GM12865 (cell line): ENCODE results near the gene DMAC2.
"Not testable (repeated sequence)": the region's sequence is repeated elsewhere in the genome, so short reads cannot be mapped to it uniquely, and the experiment has no call there.

ENCODE experiments used
- DNase-seq: peaks from one replicate; pipeline ENCODE4 v3.0.0; 2010; ENCODE audit warnings: low read depth
- H3K4me3 ChIP-seq: 2 replicates; pipeline ENCODE4 v1.5.1; 2011; ENCODE audit warnings: mild to moderate bottlenecking, low read depth, low read length, control low read depth
- TF ChIP-seq, protein P1 (sequence below): IDR thresholded peaks from 2 replicates; pipeline ENCODE4 v1.5.1; 2011; ENCODE audit warnings: low read length, control low read depth, low read depth, inconsistent platforms; ENCODE audit not compliant: insufficient read depth; ENCODE audit errors: missing control alignments

The DMAC2 gene

GRCh38 chr19:41411100-41411967 lies 28.4 kb downstream of the DMAC2 start:
- TF ChIP-seq, protein P1, sequence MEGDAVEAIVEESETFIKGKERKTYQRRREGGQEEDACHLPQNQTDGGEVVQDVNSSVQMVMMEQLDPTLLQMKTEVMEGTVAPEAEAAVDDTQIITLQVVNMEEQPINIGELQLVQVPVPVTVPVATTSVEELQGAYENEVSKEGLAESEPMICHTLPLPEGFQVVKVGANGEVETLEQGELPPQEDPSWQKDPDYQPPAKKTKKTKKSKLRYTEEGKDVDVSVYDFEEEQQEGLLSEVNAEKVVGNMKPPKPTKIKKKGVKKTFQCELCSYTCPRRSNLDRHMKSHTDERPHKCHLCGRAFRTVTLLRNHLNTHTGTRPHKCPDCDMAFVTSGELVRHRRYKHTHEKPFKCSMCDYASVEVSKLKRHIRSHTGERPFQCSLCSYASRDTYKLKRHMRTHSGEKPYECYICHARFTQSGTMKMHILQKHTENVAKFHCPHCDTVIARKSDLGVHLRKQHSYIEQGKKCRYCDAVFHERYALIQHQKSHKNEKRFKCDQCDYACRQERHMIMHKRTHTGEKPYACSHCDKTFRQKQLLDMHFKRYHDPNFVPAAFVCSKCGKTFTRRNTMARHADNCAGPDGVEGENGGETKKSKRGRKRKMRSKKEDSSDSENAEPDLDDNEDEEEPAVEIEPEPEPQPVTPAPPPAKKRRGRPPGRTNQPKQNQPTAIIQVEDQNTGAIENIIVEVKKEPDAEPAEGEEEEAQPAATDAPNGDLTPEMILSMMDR: no peak
- DNase-seq: no peak
- H3K4me3 ChIP-seq: no peak overlapping the region

DNA sequence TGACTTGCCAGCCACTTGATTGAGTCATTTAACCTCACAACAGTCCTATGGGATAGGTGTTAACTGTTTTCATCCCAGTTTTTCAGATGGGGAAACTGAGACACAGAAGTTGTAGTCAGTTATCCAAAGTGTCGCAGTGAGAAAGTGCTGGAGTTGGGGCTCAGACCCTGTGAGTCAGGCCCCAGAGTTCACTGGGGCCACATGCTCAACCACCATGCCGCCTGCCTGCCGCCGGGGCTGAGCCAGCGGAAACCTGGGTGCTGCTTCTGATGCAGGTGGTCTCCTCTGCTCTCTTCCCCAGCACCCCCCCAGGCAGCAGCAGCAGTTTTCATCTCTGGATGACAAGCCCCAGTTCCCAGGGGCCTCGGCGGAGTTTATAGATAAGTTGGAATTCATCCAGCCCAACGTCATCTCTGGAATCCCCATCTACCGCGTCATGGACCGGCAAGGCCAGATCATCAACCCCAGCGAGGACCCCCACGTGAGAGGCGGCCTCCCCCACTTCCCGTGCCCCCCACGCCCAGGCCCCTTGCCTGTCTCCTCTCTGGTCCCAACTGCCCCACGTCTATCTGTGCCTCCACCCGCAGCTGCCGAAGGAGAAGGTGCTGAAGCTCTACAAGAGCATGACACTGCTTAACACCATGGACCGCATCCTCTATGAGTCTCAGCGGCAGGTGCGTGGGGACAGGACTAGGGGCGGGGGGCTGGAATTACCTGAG lies 29.2 kb downstream of the DMAC2 start:
- DNase-seq: no peak
- TF ChIP-seq, protein P1: no peak
- H3K4me3 ChIP-seq: no peak overlapping the region

DNA sequence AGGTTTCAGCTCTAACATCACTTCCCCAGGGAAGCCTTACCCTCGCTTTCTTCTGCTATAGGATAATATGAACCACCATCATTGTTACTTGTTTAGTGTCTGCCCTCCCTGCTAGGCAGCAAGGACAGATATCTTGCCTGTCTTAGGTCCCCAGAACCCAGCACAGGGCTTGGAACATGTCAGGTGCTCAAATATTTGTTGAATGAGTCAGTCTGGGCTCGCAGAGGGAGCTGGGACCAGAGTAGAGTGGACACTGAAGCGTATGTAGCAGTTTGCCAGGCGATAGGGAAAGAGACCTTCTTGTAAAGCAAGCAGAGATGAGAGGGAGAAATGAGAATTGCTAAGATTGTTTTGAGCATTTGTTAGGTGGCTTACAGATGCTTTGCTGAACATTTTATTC lies 30.4 kb downstream of the DMAC2 start:
- TF ChIP-seq, protein P1: no peak
- H3K4me3 ChIP-seq: no peak overlapping the region
- DNase-seq: peak; percentile 24

- not testable (repeated sequence) for DNase-seq, H3K4me3 ChIP-seq
Measured at GRCh38 chr19:41408846-41409245, 30.9 kb downstream of the DMAC2 start.

GRCh38 chr19:41408256-41408655 lies 31.5 kb downstream of the DMAC2 start:
- DNase-seq: peak; percentile 48
- no peak overlapping the region for H3K4me3 ChIP-seq

GRCh38 chr19:41407271-41407670 lies 32.4 kb downstream of the DMAC2 start:
- peak; percentile 52 for DNase-seq
- TF ChIP-seq, protein P1: no peak
- H3K4me3 ChIP-seq: no peak overlapping the region

More at GRCh38 chr19:41408256-41408655, 31.5 kb downstream of the DMAC2 start:
- TF ChIP-seq, protein P1: no peak

GRCh38 chr19:41405776-41406175 lies 33.9 kb downstream of the DMAC2 start:
- no peak for DNase-seq
- H3K4me3 ChIP-seq: no peak overlapping the region
- TF ChIP-seq, protein P1: no peak
